HG02571 (cell line): ENCODE results near the gene ZNF584.
"Not testable (repeated sequence)": the region's sequence is repeated elsewhere in the genome, so short reads cannot be mapped to it uniquely, and the experiment has no call there.

ENCODE experiments used
- ATAC-seq: cut with Tn5 transposase; IDR thresholded peaks from one replicate; pipeline ENCODE4 v1.9.1; 2021; ENCODE audit warnings: mild to moderate bottlenecking, moderate library complexity; ENCODE audit not compliant: unreplicated experiment

ZNF584 gene

DNA sequence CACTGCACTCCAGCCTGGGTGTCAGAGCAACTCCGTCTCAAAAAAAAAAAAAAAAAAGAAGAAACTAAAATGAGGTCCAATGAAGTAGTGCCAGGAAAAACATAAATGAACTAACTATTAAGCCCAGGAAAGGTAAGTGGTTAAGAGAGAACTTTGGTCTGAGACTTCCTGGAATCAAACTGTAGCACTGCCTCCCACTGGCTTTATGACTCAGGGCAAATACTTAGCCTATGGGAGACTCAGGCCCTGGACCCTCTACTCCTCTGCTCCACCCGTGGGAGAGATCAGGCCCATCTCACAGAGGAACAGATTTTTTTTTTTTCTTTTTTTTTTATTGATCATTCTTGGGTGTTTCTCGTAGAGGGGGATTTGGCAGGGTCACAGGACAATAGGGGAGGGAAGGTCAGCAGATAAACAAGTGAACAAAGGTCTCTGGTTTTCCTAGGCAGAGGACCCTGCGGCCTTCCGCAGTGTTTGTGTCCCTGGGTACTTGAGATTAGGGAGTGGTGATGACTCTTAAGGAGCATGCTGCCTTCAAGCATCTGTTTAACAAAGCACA lies 4.5 kb upstream of the ZNF584 start:
- ATAC-seq = not testable (repeated sequence)

DNA sequence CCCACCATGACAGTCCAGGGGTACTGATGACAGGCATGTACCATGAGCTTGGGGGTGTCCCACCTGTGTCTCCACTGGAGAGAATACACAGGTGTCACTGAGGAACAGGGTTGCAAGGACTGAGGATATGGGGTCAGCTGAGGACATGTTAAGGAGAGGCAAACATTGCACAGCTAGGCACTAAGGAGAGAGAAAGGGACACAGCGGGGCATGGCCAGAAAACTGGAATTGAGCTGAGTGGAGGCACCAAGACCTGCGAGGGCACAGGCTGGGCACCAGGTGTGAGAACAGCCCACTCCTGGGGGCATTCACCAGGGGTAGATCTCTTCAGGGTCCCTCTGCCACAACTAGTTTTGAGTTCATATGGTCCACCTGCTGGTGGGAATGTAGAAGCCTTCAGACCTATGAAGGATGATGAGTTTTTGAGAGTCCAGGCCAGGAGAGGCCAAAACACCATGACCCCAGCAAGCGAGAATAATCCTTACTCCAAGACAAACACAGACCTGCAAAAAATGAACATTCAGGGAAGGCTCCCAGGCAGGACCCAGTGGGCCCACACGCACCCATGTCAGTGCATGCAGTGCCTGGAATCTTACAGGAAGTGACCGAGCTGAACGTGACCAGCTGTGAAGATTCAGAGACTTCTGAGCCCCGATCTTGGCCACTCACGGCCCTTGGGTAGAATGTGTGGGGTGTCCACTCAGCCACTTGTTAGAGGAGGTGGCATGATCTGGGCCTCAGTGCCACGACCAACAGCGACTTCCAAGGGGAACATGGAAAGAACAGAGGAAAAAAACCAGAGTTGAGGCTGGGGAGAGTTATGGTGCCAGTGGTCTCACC lies 1.4 kb upstream of the ZNF584 start:
- no peak for ATAC-seq

DNA sequence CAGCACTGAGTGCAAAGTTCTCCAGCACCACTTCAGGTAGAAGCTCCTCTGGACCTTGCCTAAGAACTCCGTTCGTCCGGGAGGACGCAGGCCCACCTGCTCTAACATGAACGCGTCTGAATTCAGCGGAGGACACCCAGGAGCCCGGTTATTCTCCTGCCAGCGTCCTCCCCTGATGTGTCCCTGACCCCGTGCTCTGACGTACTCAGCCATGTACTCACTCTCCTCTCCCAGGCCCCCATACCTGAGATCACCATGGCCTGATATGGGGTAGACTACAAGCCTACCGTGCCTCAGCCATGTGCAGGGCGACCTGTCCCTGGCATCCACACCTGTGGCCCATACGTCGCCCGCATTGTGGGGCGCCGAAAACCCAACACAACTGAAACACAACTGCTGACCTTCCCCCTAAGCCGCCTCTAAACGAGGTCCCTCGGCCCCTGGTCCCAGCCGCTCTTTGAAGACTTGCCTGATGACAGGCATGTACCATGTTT lies 744 bp upstream of the ZNF584 start:
- ATAC-seq = no peak

DNA sequence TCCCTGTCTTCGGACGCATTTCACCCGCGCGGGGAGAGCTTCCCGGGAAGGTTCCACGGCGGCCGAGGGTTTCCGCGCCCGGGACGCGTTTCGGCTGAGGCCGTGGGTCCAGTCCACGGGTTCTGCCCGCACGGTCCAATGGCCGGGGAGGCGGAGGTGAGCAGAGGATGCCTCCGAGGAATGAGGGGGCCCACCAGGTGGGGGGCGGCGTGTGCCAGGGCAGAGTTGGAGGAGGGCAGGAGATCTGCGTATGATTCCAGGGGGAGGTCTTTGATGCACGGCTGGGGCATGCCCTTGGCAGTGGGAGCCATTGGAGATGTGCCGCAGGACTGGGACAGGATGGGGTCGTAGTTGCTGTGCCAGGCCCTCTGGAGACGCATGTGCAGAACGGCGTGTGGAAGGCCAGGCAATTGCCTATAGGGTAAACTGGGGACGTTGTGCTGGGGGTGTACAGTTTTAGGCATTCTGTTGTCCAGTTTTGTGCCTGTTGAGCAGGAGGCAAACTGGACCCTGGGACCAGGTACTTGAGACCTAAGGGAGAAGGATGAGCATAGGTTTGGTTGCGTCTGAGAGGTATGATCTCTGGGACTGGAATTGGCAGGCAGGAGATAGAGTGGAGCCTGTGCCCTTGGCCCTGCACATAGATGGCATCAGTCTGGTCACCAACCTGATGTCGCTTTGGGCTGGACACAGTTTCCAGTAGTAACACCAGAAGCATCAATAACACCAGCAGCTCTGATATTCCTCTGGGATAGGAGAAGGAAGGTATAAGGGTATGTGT lies 751 bp downstream of the ZNF584 start:
- ATAC-seq = peak; percentile 10

DNA sequence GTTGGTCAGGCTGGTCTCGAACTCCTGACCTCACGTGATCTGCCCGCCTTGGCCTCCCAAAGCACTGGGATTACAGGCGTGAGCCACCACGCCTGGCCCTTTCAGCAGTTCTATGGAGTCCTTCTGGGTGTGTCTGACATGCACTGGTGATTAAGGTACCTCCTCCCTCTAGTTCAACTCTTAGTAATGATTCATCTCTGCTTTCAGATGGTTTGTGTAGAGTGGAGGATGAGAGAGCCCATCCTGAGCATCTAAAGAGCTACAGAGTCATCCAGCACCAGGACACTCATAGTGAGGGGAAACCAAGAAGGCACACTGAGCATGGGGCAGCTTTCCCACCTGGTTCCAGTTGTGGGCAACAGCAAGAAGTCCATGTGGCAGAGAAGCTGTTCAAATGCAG lies 8.2 kb downstream of the ZNF584 start:
- no peak for ATAC-seq

DNA sequence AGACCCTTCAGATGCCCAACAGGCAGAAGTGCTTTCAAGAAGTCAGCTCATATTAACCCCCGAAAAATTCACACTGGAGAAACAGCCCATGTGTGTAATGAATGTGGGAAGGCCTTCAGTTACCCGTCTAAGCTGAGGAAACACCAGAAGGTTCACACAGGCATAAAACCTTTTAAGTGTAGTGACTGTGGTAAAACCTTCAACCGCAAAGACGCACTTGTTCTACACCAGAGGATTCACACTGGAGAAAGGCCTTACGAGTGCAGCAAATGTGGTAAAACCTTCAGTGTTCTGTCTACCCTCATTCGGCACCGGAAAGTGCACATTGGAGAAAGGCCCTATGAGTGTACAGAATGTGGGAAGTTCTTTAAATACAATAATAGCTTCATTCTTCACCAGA lies 8.6 kb downstream of the ZNF584 start:
- ATAC-seq = no peak

DNA sequence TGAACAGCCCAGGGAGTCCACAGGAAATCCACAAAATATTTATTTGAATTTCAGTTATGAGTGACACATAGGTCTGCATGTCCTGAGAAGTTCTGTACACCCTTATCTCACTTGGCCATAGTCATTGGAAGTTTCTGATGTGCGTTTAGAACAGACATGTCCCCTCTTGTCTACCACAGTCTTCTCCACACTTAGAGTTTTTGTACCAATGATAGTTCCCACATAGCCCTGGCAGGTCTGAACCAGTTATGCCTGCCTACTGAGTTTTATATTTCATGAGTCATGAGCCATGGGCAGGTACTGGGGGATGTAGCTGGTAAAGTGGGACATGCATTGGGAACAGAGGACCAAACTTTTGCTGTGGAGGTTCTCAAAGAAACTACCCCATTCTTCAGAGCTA lies 20.2 kb downstream of the ZNF584 start:
- ATAC-seq = no peak

DNA sequence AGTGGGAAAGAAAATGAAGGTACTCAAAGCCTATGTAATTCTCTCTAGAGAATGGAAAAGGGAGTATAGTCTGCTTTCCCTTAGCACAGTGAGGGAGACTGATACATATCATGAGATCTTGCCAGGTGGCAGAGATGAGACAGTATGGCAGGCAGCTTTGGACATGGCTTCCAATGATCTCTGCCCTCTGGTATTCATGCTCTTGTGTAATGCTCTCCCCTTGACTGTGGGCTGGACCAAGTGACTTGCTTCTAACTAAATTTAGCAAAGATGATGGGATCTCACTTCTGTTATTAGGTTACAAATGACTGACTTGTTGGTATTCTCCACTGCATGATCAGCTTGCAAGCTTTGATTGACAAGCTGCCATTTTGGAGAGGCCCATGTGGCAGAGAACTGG lies 21.3 kb downstream of the ZNF584 start:
- ATAC-seq = no peak

DNA sequence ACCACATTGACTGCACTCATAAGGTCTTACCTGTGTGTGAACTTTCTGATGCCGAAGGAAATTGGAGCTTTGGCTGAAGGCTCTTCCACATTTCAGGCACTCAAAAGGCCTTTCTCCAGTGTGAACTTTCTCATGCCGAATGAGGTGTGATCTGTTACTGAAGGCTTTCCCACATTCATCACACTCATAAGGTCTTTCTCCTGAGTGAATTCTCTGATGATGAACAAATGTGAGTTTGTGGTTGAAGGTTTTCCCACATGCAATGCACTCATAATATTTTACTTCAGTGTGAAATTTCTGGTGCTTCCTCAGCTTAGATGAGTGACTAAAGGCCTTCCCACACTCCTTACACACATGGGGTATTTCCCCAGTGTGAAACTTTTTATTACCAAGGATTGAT lies 25.8 kb downstream of the ZNF584 start:
- ATAC-seq = no peak

DNA sequence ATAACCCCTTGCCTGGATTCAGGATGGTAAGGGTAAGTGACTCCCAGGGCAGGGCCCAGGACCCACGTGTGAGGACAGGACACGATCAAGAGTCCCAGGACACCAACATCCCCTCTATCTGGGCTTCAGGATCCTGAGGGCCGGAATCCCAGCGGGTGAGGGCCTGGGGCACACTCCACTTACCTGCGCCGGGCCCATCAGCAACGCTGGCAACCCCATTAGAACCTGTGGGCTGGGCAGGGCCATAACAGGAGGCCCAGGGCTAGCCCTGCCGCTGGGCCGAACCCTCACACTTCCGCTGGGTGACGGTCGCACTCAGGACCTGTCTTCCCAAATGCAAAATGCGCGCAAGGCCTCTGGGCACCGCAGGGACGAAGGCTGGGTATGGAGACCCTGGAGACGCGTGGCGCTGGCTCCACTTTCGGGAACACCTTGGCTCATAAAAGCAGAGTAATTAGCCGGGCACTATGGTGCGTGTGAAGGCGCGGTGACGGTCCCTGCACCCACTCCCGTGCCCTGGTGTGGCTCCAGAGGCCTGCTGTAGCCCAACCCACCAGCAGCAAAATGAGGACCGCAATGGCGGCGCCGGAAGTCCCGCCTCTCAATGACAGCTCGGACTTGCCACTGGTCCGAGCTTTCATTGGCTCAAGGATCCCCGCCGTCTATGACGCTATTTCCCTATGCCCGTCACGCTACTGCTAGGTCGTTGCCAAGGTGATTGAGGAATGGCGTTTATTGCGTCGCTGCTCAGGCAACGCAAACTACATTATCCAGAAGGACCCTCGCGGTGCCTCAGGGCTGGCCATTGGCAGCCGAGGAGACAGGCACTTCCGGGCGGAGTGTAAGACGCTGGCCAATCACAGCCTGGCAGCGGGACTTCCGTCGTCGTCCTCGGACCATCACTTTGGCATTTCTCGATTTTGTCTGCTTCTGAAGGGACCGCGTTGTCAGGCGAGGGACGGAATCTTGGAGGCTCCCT lies 31.4 kb downstream of the ZNF584 start, which contains the start of gene ZNF132:
Gene ZNF132, minus strand, starts transcription at position 578 of the 979 bp plus-strand sequence. Its CDS starts 332 bp downstream, at position 246.
- ATAC-seq = peak; percentile 91

DNA sequence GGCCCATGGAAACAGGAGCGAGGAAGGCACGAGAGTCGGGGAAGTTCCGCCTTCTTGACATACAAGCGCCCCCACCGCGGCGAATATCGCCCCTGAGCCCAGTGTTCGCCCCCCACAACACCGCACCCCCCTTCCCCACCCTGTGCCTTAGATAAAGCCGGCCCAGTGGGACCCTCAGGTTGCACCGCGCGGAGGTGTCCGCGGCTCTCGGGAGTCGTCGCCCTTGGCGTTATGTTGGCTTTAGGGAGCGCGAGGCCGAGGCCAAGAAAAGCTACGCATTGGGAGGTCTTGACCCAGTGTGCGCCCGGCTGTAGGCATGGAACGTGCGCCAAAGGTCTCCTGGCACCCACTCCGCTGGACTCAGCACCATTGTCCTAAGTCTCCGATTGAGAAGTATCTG lies 32.1 kb downstream of the ZNF584 start:
- no peak for ATAC-seq

DNA sequence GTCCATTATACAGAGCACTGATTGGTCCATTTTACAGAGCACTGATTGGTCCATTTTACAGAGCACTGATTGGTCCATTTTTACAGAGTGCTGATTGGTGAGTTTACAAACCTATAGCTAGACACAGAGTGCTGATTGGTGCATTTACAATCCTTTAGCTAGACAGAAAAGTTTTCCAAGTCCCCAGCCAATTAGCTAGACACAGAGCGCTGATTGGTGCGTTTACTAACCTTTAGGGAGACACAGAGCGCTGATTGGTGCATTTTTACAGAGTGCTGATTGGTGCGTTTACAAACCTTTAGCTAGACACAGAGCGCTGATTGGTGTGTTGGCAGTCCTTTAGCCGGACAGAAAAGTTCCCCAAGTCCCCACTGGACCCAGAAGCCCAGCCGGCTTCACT lies 34.5 kb downstream of the ZNF584 start:
- not testable (repeated sequence) for ATAC-seq

DNA sequence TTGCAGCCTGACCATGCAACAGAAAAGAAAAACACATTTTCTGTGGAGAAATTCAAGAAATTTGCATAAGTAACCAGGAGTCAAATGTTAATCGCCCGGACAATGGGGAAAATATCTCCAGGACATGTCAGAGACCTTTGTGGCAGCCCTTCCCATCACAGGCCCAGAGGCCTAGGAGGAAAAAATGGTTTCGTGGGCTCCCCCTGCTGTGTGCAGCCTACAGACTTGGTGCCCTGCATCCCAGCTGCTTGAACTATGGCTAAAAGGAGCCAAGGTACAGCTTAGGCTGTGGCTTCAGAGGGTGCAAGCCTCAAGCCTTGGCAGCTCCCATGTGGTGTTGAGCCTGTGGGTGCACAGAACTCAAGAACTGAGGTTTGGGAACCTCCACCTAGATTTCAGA lies 40.4 kb downstream of the ZNF584 start:
- not testable (repeated sequence) for ATAC-seq

DNA sequence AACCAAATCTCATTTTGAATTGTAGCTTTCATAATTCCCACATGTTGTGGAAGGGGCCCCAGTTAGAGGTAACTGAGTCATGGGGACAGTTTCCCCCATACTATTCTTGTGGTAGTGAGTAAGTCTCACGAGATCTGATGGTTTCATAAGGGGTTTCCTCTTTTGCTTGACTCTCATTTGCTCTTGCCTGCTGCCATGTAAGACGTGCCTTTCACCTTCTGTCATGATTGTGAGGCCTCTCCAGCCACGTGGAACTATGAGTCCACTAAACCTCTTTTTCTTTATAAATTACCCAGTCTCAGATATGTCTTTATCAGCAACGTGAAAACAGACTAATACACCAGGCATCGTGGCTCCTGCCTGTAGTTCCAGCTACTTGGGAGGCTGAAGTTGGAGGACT lies 41.5 kb downstream of the ZNF584 start:
- not testable (repeated sequence) for ATAC-seq

DNA sequence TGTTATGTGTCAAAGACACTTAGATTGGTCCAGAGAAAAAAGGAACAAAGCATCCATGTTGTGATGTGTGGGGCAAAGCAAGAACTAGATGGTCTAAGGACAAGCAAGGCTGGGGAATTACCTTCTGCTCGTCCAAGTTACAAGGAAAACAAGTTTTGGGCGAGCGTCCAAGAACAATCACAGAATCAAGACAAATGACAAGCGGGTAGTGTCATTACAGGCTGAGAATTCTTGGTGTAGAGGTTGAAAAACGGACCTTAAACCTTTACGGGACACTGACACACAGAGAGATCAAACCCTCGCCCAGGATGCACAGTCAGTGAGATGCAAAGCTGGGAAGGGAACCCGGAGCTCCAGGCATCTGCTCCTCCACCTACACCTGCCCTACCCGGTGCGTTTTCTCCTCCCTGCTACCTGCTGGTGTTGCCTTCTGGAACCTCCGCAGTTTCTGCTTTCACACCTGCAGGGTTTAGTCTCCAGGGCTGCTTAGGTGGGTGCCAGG lies 42.5 kb downstream of the ZNF584 start:
- ATAC-seq = no peak

DNA sequence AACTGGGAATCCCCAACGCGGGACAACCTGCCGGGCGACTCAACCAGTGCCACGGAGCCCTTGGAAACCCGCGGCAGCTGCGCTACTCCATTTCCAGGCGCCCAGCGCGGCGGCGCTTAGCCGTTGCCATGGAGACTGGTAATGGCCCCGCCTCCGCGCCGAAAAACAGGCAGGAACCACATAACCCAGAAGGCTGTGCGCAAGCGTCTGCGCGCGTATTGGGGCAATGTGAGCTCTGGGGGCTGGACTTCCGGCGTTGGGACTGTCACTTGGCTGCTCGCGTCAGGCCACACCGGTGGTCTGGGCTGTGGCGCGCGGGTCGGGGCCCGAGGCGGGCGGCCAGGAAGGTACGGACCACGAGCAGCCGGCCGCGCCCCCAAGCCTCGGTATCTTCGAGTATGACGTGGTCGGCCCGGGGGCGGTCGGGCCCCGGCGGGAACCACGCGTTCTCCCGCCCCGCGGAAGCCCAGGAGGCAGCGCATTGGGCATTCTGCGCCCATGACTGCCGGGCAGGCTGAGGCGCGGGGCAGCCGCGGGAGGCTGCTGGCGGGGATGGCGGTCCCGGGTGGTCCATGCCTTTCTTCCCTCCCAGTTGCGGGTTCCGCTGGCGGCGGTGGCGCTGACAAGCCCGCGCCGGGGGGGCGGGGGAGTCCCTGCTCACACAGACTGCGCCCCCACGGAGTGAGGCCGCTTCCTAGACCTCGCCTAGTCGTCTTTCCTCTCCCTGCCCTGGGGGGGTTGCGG lies 43.1 kb downstream of the ZNF584 start, which contains the start of gene ZNF324B:
Gene ZNF324B, plus strand, starts transcription at position 265 of the 744 bp plus-strand sequence. CDS start 2,080 bp downstream, outside the sequence.
- ATAC-seq = peak; percentile 90

DNA sequence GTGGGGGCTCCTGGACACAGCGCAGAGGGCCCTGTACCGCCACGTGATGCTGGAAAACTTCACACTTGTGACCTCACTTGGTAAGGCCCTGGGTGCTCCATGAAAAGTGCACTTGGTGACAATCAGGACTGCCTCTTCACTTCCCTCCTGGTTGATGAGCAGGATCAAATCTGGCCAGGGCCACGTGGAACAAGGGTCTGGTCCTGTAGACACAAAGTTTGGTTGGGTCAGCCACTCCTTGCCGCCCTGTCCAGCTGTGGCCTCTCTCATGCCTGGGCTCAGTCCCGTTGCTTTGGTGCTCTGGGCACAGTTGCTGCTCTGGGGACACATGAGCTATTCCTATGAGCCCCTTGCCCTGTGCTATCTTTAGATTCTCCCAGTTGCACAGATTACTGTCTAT lies 45.3 kb downstream of the ZNF584 start:
- no peak for ATAC-seq

DNA sequence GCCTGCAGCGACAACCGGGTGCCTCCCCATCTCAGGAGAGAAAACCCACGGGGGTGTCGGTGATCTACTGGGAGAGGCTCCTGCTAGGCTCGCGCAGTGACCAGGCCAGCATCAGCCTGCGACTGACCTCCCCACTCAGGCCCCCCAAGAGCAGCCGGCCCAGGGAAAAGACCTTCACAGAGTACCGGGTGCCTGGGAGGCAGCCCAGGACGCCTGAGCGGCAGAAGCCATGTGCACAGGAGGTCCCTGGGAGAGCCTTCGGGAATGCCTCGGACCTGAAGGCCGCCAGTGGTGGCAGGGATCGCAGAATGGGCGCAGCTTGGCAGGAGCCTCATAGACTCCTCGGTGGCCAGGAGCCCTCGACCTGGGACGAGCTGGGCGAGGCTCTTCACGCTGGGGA lies 46.9 kb downstream of the ZNF584 start:
- ATAC-seq = no peak

DNA sequence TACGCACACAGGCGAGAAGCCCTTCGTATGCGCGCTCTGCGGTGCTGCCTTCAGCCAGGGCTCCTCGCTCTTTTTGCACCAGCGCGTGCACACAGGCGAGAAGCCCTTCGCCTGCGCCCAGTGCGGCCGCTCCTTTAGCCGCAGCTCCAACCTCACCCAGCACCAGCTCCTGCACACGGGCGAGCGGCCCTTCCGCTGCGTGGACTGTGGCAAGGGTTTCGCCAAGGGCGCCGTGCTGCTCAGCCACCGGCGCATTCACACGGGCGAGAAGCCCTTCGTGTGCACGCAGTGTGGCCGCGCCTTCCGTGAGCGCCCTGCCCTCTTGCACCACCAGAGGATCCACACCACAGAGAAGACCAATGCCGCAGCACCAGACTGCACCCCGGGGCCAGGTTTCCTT lies 47.7 kb downstream of the ZNF584 start:
- ATAC-seq = no peak
